ENCODE measurements around the gene HRH1. TPM values are rescaled to one million over a fixed set of nuclear protein-coding genes. Genes with fewer than 3 reads are reported as not detected.

The HRH1 gene
- total and polyA plus RNA-seq, 2 donors (not counting 3 experiments of a cell fraction or from before 2014, with no cell fraction given) = 16.2 to 21.2 TPM

GRCh38 chr3:11168881-11169805 lies 14.8 kb downstream of the HRH1 start:
- H3K4me3 ChIP-seq (replicated peaks in 1 of 3; ENCODE audit: insufficient read depth in 1 of 3, low read depth in 1 of 3, low read length in 3 of 3) = no peak overlapping the region
- TF ChIP-seq FOS (IDR thresholded peaks at IDR 0.05; ENCODE audit: borderline replicate concordance, insufficient read depth, low read length) = no peak
- TF ChIP-seq POLR2A (IDR thresholded peaks at IDR 0.05; ENCODE audit: low read depth, low read length) = no peak
- TF ChIP-seq, protein P1, sequence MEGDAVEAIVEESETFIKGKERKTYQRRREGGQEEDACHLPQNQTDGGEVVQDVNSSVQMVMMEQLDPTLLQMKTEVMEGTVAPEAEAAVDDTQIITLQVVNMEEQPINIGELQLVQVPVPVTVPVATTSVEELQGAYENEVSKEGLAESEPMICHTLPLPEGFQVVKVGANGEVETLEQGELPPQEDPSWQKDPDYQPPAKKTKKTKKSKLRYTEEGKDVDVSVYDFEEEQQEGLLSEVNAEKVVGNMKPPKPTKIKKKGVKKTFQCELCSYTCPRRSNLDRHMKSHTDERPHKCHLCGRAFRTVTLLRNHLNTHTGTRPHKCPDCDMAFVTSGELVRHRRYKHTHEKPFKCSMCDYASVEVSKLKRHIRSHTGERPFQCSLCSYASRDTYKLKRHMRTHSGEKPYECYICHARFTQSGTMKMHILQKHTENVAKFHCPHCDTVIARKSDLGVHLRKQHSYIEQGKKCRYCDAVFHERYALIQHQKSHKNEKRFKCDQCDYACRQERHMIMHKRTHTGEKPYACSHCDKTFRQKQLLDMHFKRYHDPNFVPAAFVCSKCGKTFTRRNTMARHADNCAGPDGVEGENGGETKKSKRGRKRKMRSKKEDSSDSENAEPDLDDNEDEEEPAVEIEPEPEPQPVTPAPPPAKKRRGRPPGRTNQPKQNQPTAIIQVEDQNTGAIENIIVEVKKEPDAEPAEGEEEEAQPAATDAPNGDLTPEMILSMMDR (IDR thresholded peaks at IDR 0.05; ENCODE audit: extremely low read depth in 1 of 2, insufficient read depth in 1 of 2, low read depth in 1 of 2, low read length in 2 of 2) = no peak
- no peak for TF ChIP-seq MYC (IDR thresholded peaks at IDR 0.05; ENCODE audit: low read depth, low read length)
- no peak for TF ChIP-seq JUN (IDR thresholded peaks at IDR 0.05; ENCODE audit: borderline replicate concordance, insufficient read depth, insufficient read length, low read depth)
- TF ChIP-seq, protein P2, sequence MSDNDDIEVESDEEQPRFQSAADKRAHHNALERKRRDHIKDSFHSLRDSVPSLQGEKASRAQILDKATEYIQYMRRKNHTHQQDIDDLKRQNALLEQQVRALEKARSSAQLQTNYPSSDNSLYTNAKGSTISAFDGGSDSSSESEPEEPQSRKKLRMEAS (IDR thresholded peaks at IDR 0.05; ENCODE audit: insufficient read depth, insufficient read length) = no peak
- TF ChIP-seq EZH2 (IDR thresholded peaks at IDR 0.05; ENCODE audit: borderline replicate concordance, low read depth, low read length, severe bottlenecking) = no peak
- TF ChIP-seq POLR2AphosphoS5 (IDR thresholded peaks at IDR 0.05; ENCODE audit: insufficient read depth, low read depth, low read length) = no peak
- no peak for TF ChIP-seq GATA2 (IDR thresholded peaks at IDR 0.05; ENCODE audit: insufficient read depth, insufficient read length, low read depth, low read length)
- CTCF ChIA-PET = interaction anchor here (0.8 to 5.7 kb wide), 10 partner anchors 10 to 167 kb away, joined by 3 to 42 read pairs (median 4); partner anchors contain the start of gene HRH1
- DNase-seq (ENCODE audit: low read depth, low spot score) (no peak), FAIRE-seq (peak; percentile 72)
- H4K20me1 ChIP-seq (replicated peaks; ENCODE audit: control insufficient read depth, extremely low read depth, insufficient read depth, low read length) = no peaks in the 10 kb centered on the region
- no peak overlapping the region for H3K9ac ChIP-seq (replicated peaks; ENCODE audit: extremely low read depth, insufficient read depth, low read length)
- intact Hi-C loops (cut with micrococcal nuclease) (no loop called here), dilution Hi-C loops (cut with MboI; ENCODE audit: extremely low pct_ligation_motif_present, low sequenced_read_pairs) (no loop called here)
- H3K9me1 ChIP-seq (replicated peaks; ENCODE audit: control insufficient read depth, extremely low read depth, insufficient read depth, low read length) = no peaks in the 10 kb centered on the region
- H3K4me2 ChIP-seq (ENCODE audit: insufficient read depth, low read length) = peak overlapping the region; percentile 38
- H3K4me1 ChIP-seq (ENCODE audit: control insufficient read depth, extremely low read depth, insufficient read depth, low read length) = peaks cover 23% of the 10 kb centered on the region
- H2AFZ ChIP-seq (ENCODE audit: low read depth, low read length) = peak overlapping the region; percentile 7
- H3K36me3 ChIP-seq (ENCODE audit: control insufficient read depth in 2 of 2, extremely low read depth in 1 of 2, insufficient read depth in 2 of 2, low read length in 2 of 2) = peaks cover 0 to 4% of the 10 kb centered on the region in 2 experiments
- no TSS peak for BruUV-seq (replicated peaks)
- no peaks in the 10 kb centered on the region for H3K9me3 ChIP-seq (replicated peaks; ENCODE audit: control insufficient read depth, insufficient read depth, low read length)
- H3K79me2 ChIP-seq (ENCODE audit: control insufficient read depth, insufficient read depth, low read length) = peaks cover 24% of the 10 kb centered on the region
- no peaks in the 10 kb centered on the region for H3K27me3 ChIP-seq (ENCODE audit: control insufficient read depth in 2 of 2, insufficient read depth in 2 of 2, low read length in 2 of 2)
- H3K27ac ChIP-seq (ENCODE audit: insufficient read depth, low read depth, low read length) = peak overlapping the region; percentile 35
- POLR2A ChIA-PET = interaction anchor here (1.1 kb wide), 1 partner anchor 31 kb away, joined by 3 read pairs; no protein-coding TSS in a partner anchor
